WI38 (cell line): ENCODE results near the gene TMEM204.
A peak's percentile ranks its signal among the peaks of the same experiment; 100 is the strongest.

Experiments
- H3K4me3 ChIP-seq: 2 replicates; pipeline ENCODE4 v1.5.1; 2011; ENCODE audit warnings: low read depth, mild to moderate bottlenecking, control low read depth, low read length
- TF ChIP-seq, protein P1 (sequence below): IDR thresholded peaks from 2 replicates; pipeline ENCODE4 v1.5.1; 2012; ENCODE audit warnings: low read depth, mild to moderate bottlenecking, control low read depth, low read length

The TMEM204 gene

DNA sequence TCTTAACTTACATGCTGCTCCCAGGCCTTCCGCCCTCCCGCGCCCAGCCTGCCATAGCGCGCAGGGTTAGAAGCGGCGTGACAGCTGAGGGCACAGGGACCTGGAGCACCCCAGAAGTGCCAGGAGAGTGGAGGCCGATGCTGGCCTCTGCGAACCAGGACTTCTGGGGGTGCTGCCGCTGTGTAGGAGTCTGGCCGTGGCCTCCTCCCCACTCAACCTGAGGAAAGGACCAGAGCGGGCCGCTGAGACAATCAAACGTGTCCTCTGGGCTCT is 1.9 kb upstream of the TMEM204 start:
- TF ChIP-seq, protein P1, sequence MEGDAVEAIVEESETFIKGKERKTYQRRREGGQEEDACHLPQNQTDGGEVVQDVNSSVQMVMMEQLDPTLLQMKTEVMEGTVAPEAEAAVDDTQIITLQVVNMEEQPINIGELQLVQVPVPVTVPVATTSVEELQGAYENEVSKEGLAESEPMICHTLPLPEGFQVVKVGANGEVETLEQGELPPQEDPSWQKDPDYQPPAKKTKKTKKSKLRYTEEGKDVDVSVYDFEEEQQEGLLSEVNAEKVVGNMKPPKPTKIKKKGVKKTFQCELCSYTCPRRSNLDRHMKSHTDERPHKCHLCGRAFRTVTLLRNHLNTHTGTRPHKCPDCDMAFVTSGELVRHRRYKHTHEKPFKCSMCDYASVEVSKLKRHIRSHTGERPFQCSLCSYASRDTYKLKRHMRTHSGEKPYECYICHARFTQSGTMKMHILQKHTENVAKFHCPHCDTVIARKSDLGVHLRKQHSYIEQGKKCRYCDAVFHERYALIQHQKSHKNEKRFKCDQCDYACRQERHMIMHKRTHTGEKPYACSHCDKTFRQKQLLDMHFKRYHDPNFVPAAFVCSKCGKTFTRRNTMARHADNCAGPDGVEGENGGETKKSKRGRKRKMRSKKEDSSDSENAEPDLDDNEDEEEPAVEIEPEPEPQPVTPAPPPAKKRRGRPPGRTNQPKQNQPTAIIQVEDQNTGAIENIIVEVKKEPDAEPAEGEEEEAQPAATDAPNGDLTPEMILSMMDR = no peak
- H3K4me3 ChIP-seq = no peak overlapping the region

DNA sequence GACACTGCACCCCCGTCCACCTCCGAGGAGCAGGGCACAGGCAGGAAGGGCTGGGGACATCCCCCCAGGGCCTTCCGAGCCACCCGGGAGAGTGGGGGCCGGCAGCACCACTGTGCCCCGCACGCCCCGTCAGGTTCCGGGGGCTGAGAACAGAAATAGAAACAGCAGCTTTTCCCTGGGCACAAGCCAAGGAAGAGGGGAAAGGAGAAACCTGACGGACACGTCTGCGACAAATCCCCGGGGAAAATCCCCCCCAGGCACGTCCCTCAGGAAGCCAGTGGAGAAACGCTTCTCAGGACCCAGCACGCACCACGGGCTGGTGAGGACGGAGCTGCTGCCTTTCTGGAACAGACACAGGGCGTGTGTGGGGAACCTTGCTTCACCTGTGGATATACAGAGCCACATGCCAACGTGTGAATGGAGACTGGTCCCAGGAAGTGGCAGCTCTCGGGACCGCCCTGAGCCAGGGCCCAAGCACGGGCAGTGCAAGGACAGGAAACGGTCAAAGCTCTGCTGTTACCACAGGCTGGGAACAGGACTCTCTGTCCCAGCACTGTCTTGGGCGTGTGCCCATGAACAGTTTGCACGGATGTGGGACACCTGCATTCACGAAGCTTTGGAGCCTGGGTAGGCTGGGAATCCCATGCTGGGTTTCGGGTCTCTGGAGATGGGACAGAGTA is 1.2 kb upstream of the TMEM204 start:
- H3K4me3 ChIP-seq = no peak overlapping the region
- TF ChIP-seq, protein P1 = no peak

DNA sequence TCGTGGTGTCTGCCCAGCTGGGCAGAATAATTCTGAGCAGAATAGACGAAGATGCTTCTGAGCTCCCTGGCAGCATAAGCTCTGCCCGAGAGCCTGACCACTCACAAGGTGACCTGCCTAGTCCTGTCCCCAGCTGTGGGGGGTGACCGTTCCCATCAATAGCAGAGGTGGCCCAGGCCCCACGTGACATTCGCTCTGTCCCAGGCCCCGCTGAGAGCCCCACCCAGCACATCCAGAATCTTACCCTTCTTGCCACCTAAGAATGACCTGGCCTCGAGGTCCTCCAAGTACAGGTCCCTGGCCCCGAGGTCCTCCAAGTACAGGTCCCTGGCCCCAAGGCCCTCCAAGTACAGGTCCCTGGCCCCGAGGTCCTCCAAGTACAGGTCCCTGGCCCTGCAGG is 695 bp upstream of the TMEM204 start:
- TF ChIP-seq, protein P1 = no peak
- no peak overlapping the region for H3K4me3 ChIP-seq

DNA sequence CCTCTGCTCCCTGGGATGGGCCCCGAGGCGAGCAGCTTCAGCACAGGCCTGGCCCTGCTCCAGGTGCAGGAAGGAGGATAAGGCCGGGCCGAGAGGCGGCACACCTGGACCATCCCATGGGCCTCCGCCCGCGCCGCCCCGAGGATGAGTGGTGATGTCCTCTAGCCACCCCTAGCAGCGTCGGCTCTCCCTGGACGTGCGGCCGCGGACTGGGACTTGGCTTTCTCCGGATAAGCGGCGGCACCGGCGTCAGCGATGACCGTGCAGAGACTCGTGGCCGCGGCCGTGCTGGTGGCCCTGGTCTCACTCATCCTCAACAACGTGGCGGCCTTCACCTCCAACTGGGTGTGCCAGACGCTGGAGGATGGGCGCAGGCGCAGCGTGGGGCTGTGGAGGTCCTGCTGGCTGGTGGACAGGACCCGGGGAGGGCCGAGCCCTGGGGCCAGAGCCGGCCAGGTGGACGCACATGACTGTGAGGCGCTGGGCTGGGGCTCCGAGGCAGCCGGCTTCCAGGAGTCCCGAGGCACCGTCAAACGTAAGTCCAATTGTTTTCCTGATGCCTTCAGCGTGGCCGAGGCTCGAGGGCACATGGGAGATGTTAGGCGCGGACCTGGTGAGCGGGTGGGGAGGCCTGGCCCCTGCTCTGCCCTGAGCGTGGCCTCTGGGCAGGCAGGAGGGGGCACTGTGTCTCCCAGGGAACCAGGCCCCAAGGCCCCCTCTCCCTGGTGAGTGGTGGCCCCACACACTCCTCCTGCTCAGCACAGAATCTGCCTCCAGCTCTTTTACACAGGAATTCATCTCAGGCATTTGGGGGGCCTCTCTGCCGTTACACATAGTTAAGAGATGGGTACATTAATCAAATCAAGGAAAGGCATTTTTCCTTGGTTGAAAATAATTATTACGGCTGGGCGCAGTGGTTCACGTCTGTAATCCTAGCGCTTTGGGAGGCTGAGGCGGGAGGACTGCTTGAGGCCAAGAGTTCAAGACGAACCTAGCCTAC is 855 bp downstream of the TMEM204 start:
- peak overlapping the region; percentile 57 for H3K4me3 ChIP-seq
- TF ChIP-seq, protein P1 = no peak

DNA sequence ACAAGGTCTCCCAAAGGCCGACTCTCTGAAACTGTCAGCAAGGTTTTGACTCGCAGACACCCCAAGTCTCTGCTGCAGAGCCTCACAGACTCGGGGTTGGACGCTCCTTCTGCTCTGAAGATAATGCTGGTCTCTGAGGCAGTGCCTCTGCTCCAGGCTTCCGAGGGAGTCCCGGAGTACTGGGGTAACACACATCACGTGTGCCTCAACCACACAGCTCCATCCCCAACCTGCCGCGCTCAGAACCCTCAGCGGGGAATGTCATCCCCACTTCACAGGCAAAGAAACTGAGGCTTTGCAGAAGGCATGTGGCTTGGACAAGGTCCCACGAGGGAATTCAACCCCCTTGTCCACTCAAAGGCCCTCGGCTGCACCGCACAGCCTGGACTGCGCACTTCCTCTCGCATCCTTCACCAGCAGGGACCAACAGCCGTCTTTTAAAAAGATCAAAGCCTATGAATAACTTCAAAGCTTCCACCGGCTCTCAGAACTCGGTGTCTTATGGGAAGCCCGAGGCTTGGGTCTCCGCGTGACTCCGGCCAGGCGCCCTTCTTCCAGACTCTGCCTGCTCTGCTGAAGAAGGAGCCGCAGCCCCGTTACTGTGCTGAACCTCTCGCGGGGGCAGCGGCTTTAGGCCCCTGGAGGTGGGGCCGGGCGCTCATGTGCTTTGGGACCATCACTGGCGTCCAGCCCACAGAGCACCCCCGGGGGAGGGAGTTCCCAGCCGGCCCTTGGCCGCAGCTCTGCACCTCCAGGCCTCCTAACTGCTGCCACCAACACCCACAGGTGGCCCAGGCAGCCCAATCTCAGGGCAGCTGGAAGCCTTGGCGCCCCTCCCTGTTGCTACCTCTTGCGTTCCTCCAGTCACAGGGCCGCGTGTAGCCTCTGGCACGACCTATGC is 2.2 kb downstream of the TMEM204 start:
- H3K4me3 ChIP-seq = peak overlapping the region; percentile 57; the same call in 1 of the 2 replicates
- TF ChIP-seq, protein P1 = no peak

DNA sequence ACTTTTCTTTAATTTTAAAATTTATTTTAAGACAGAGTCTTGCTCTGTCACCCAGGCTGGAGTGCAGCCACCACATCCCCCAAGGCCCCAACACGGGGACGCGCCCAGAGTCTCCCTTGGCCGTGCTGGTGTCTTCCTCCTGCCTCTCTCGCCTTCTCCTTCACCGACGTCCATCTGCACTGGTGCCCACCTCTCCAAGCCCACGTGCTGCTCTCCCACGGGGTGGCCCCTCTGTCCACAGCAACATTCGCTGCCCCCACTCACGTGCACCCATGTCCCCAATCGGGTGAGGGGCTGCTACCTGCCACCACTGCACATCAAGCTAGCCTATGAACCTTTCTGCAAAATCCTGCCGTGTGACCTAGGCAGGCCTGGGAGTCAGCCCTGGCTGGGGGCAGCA is 3.1 kb downstream of the TMEM204 start:
- H3K4me3 ChIP-seq = no peak overlapping the region
- TF ChIP-seq, protein P1 = no peak
